Suppressor macrophage (primary cell): ENCODE results near the gene TKT.
A peak's percentile ranks its signal among the peaks of the same experiment; 100 is the strongest.

Experiments
- DNase-seq, 4 experiments: peaks; one replicate each; pipeline ENCODE4 v3.0.0-alpha.2; 2020 to 2022

TKT gene

GRCh38 chr3:53239800-53240199 lies 16.0 kb downstream of the TKT start:
- peak in 3 of 4 experiments; percentile 36 to 64 (median 41) for DNase-seq

DNA sequence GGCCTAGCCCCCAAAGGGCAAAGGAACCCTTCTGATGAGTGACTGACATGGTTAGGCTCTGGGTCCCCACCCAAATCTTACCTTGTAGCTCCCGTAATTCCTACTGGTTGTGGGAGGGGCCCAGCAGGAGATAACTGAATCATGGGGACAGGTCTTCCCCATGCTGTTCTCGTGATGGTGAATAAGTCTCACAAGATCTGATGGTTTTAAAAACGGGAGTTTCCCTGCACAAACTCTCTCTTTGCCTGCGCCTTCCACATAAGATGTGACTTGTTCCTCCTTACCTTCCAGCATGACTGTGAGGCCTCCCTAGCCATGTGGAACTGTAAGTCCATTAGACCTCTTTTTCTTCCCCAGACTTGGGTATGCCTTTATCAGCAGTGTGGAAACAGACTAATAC lies 16.9 kb downstream of the TKT start:
- DNase-seq: peak in 3 of 4 experiments; percentile 32 to 61 (median 34)

- DNase-seq: peak in 1 of 4 experiments; percentile 61
Observed at GRCh38 chr3:53238051-53238850, 17.6 kb downstream of the TKT start.

DNA sequence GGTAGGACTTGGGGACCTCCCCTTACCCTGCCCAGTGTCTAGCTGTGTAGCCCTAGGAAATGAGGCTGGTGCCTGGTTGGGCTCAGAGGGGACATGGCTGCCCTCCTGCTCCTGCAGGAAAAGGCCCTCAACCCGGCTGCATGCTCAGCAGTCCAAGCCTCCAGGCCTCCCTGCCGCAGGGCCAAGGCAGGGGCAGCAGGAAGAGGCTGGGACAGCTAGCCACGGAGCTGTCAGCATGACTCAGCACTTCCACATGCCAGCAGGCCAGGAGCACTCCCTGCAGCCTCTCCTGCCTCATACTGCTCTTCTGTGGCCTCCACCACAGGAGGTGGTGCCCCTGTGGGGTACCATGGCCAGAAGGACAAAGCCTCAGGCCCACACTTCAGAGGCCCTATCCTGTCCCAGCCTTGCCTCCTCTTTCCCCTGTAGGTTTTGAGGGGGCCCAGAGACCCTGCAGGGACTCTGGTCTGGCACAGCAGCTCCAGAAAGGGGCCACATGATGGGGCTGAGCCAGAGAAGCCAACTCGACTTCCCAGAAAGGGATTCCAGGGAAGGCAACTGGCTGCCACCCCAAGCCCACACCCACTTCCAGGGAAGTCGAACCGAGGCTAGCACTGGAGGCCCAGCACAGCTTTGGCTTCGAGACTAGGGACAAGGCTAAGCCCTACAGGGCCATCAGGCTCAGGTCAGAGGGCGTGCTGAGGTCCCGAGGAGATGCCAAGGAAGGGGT lies 19.5 kb downstream of the TKT start:
- DNase-seq: peak; percentile 68 to 88 (median 85)

GRCh38 chr3:53235545-53235944 lies 20.3 kb downstream of the TKT start:
- no peak for DNase-seq

- no peak for DNase-seq
Observed at GRCh38 chr3:53234841-53235232, 21.0 kb downstream of the TKT start.

DNA sequence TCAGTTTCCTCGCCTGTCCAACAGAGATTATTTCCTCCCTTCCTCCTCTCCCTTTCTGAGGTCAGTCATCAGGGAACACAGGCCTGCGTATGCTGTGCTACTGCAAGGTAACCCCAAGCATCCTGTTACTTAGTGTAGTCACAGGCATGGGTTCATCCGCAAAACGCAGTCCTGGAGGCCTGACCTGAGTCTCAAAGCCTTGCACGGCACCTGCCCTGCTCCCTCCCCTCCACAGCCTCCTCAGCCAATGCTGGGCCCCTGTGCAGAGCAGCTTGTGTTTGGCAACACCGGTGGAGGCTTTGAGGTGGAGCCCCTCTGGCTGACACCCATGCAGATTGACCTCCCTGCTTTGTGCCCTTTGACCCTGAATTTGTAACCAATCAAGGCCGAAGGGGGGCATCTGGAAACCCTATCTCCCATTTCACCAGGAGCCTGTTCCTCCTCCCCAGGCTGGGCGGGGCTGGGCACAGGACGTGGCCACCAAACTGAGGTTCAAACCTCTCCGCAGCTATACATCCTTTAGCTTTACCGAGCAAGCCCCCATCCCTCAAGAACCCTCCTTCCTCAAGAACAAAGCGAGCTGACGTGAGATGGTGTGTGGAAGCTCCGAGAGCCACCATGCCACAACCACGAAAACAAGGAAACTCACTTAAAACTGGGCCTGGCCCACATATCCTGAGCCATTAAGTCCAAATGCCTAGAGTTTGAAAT lies 21.5 kb downstream of the TKT start:
- DNase-seq: no peak

DNA sequence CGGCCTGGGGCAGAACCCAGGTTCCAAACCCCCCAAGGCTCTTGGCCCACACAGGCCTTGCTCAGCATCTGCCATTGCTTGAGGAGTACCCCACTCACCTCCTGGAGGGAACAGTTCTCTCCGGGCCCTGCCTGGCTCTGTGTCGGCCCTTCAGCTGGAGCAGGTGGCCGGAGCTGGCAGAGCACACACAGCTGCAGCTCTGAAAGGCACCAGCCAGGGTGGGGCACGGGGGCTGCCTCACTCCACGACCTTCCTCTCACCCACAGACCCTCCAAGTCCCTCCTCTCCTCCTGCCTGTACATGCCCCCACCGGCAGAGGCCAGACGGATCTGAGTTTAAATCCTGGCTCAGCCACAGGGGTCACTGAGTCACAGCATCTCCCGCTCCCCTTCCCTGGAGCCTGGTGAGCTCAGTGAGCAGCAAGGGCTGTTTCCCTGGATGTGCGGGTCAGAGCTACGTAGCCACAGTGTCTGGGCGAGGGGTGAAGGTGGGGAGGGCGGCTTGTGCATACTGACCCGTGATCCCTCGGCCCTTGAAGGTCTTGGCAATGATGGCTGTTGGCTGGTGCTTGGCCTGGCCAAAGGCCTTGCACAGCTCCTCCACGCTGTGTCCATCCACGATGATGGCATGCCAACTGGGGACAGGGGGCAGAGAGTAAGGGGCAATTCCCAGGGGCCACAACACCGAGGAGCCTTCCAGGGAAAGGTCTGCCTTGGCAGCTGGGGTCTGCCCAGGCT lies 23.0 kb downstream of the TKT start:
- DNase-seq: no peak

DNA sequence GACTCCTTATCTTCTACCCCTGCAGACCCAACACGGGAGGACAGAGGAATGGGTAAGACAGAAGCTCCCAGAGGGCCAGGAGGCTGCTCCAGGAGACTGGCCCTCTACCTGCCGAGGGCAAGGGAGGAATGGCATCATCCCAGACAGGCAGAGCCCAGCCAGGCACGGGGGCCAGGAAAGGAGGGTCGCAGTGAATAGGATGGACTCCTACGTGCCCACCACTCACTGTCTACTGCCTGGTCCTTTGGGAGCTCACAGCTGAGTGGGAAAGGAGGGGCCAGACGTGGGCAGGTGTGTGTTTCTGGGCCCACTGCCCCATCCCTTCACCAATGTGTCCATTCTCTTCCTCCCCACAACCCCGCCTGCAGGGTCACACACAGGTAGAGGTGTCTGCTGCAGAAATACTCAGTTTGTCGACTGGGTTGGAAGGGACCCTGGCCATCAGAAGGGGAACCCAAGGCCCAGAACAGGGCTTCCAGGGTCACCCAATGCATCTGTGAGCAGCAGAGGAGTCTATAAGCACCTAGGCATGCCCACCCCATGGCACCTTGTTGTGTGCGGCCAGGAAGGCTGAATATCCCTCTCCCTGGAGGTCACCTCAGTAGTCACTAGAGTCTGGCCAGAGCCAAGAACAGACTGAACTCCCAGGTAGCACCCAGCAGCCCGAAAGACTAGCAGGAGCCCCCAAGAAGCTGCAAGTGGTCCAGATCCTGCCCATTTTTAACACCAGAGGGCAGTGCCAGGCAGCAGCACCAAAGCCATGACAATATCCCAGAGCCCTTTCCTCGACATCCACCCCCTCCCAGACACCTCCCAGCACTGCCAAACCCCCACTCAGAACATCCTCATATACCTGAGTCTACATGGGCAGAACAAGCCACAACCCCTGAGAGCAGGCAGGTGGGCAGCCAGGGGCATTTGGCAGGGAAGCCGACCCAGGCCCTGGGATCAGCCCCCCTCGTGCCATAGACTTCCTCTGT lies 24.0 kb downstream of the TKT start:
- peak in 1 of 4 experiments; percentile 1 for DNase-seq

DNA sequence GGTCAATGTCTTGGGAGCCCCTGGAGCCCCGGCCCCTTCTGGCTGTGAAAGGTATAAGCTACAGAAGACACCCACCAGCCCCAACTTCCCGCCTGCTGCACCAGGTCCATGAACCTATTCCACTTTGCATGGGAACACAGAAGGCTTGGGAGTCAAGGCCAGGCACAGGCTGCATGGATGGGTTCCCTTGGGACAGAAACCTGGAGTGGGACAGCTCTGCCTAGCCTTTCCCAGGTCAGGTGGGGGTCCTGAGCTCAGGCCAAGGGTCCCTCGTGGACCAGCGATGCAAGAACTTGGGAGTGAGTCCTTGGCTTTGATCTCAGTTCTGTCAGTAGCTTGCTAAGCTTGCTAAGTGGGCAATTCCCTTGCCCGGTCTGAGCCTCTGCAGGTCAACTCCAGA lies 25.0 kb downstream of the TKT start:
- peak in 1 of 4 experiments; percentile 2 for DNase-seq

- peak in 1 of 4 experiments; percentile 2 for DNase-seq
Observed at GRCh38 chr3:53230041-53230621, 25.7 kb downstream of the TKT start.

DNA sequence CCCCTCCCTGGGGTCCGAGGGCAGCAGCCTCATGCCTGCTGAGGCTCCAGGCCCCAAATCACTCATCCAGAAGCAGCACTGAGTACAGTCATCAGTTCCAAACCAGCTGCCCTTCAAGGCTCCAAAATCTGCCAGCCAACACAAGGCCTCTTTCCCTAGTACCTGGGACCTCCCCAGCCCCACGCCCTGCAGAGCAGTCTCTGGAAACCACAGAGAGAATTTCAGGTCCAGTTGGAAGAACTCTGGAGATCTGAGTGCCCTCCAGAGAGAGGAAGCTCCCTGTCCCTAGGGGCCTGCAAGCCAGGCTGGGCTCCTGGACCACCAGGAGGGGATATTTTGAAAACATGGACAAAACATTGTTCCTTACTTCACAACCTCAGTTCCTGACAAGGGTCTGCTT lies 26.2 kb downstream of the TKT start:
- peak in 1 of 4 experiments; percentile 1 for DNase-seq

GRCh38 chr3:53229171-53229570 lies 26.7 kb downstream of the TKT start:
- DNase-seq: peak in 1 of 4 experiments; percentile 1

GRCh38 chr3:53227993-53228885 lies 27.6 kb downstream of the TKT start:
- DNase-seq: no peak

DNA sequence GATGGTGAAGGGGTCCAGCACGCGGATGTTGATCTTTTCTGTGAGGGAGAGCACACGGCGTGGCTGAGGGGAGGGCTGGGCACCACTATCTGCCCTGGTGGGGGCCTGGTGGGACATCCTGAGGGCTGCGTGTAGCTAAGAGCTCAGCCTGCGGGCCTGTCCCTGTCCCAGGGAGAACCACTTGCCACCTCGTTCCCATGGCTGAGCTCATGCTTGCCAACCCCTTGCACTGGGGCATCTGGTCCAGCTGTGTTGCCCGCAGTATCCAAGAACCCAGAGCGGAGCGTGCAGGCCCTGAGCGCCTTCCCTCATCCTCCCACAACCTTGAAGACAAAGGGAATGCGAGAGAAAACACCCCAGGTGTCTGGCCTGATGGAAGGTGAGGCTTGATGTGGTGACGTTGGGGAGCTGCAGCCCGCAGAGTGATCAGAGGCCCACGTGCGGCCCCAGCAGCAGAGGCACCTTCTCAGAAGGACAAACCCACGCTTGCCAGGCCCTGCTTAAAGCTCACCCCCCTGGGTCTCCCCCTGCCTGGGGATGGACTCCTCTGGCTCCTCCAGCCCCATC lies 28.9 kb downstream of the TKT start:
- no peak for DNase-seq

GRCh38 chr3:53226142-53226840 lies 29.5 kb downstream of the TKT start:
- DNase-seq: no peak

GRCh38 chr3:53225651-53226050 lies 30.2 kb downstream of the TKT start:
- no peak for DNase-seq

- no peak for DNase-seq
Observed at GRCh38 chr3:53225181-53225580, 30.6 kb downstream of the TKT start.

- no peak for DNase-seq
Observed at GRCh38 chr3:53224536-53224935, 31.3 kb downstream of the TKT start.
